ENCODE data around the gene SLC9A8. TPM values are rescaled to one million over a fixed set of nuclear protein-coding genes. Genes with fewer than 3 reads are reported as not detected.

The SLC9A8 gene
- total and polyA plus RNA-seq, 4 donors: 7.8 to 21.1 (median 14.4) TPM

DNA sequence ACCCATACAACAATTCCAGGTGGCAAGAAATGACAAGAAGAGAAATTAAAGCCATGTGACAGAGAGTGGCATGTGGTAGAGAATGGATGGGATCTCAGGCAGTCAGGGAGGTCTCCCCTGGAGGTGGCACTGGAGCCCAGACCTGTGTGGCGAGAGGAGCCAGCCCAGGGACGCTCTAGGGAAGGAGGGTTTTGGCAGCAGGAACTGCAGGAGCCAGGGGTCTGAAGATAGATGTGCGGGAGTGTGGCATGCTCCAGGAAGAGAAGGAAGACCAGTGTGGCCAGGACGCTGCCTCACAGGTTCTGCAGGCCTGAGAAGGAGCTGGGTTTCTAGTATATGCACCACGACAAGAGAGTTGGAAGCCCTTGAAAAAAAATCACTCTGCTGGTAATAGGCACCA lies 57.6 kb downstream of the SLC9A8 start:
- no peaks in the 10 kb centered on the region for H3K27me3 ChIP-seq (ENCODE audit: control insufficient read depth in 3 of 3, insufficient read depth in 3 of 3, low read length in 2 of 3)
- DNase-seq: no peak
- H3K9me3 ChIP-seq (ENCODE audit: control insufficient read depth in 4 of 4, insufficient read depth in 3 of 4, low read length in 3 of 4): no peaks in the 10 kb centered on the region
- H3K9ac ChIP-seq (ENCODE audit: insufficient read depth in 1 of 2, low read length in 2 of 2): no peak overlapping the region
- no peak overlapping the region for H3K4me3 ChIP-seq
- peaks cover 0 to 12% (median 0%) of the 10 kb centered on the region in 5 donors for H3K4me1 ChIP-seq (ENCODE audit: control insufficient read depth in 5 of 5, insufficient read depth in 5 of 5, low read length in 5 of 5)
- TF ChIP-seq, protein P1, sequence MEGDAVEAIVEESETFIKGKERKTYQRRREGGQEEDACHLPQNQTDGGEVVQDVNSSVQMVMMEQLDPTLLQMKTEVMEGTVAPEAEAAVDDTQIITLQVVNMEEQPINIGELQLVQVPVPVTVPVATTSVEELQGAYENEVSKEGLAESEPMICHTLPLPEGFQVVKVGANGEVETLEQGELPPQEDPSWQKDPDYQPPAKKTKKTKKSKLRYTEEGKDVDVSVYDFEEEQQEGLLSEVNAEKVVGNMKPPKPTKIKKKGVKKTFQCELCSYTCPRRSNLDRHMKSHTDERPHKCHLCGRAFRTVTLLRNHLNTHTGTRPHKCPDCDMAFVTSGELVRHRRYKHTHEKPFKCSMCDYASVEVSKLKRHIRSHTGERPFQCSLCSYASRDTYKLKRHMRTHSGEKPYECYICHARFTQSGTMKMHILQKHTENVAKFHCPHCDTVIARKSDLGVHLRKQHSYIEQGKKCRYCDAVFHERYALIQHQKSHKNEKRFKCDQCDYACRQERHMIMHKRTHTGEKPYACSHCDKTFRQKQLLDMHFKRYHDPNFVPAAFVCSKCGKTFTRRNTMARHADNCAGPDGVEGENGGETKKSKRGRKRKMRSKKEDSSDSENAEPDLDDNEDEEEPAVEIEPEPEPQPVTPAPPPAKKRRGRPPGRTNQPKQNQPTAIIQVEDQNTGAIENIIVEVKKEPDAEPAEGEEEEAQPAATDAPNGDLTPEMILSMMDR (IDR thresholded peaks at IDR 0.05; ENCODE audit: control extremely low read depth, extremely low read depth): no peak
- peaks cover 12 to 24% (median 21%) of the 10 kb centered on the region in 4 donors for H3K36me3 ChIP-seq (ENCODE audit: control insufficient read depth in 4 of 4, insufficient read depth in 4 of 4, low read length in 4 of 4)
- H3K27ac ChIP-seq (ENCODE audit: low read depth in 1 of 2, low read length in 1 of 2): no peak overlapping the region
- no peak for ATAC-seq (ENCODE audit: insufficient read depth, low FRiP score)
- WGBS, 2 donors: 93% methylated on average over 5 of the region's 5 CpGs

DNA sequence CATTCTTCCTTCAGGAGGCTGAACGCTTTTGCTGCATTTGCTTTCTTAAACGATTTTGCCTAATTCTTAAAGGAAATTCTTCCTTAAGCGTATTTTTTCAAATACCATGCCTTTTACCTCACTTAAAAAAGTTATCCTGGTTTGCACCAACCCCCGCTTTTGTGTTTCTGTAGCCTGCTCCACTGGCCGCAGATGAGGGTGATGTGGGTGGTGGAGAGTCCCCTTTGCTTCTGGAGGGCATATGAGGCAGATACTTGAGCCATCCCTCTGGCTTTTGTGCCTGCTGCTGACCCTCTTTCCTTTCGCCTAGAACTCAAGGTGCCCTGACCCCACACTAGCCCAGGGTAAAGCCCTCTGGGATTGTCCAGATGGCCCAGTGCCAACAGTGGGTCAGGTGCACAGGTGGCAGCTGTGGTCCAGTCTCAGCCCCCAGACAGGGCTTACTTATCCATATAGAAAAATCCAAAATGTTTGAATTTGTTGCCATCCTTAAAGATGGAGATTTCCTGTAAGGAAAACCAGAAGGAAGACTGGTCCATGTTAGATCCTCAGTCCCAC lies 58.8 kb downstream of the SLC9A8 start:
- ATAC-seq (ENCODE audit: insufficient read depth, low FRiP score): no peak

DNA sequence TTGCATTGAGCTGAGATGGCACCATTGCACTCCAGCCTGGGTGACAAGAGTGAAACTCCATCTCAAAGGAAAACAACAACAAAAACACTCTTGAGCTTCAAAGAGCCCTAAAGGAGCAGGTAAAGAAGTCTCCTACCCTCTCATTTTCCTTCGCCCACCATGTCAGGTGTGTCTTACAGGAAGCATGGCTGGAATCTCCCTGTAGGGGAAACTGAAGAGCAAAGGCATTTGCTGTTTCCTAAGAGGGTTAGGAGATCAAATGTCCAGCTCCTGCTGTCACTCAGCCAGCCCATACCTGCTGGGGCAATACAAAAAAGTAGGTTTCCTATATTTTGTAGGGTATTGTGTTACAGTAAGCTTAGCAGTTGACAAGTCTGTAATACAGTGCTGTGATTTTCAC lies 59.4 kb downstream of the SLC9A8 start:
- Histone ChIP-seq H3K27me3 (ENCODE audit: control insufficient read depth in 3 of 3, insufficient read depth in 3 of 3, low read length in 2 of 3) (no peaks in the 10 kb centered on the region), H3K27ac (ENCODE audit: low read depth in 1 of 2, low read length in 1 of 2) (no peak overlapping the region), H3K9ac (ENCODE audit: insufficient read depth in 1 of 2, low read length in 2 of 2) (no peak overlapping the region), H3K4me1 (ENCODE audit: control insufficient read depth in 5 of 5, insufficient read depth in 5 of 5, low read length in 5 of 5) (peaks cover 0 to 29% (median 0%) of the 10 kb centered on the region in 5 donors), H3K4me3 (no peak overlapping the region), H3K36me3 (ENCODE audit: control insufficient read depth in 4 of 4, insufficient read depth in 4 of 4, low read length in 4 of 4) (peaks cover 5 to 22% (median 12%) of the 10 kb centered on the region in 4 donors), H3K9me3 (ENCODE audit: control insufficient read depth in 4 of 4, insufficient read depth in 3 of 4, low read length in 3 of 4) (no peaks in the 10 kb centered on the region)
- 89 to 100% methylated on average over 1 of the region's 1 CpG for WGBS, 2 donors
- no peak for ATAC-seq (ENCODE audit: insufficient read depth, low FRiP score)
- DNase-seq: no peak
- TF ChIP-seq, protein P1 (IDR thresholded peaks at IDR 0.05; ENCODE audit: control extremely low read depth, extremely low read depth): no peak

More for the DNA sequence above, 58.8 kb downstream of the SLC9A8 start:
- Histone ChIP-seq H3K4me3 (no peak overlapping the region), H3K9me3 (ENCODE audit: control insufficient read depth in 4 of 4, insufficient read depth in 3 of 4, low read length in 3 of 4) (no peaks in the 10 kb centered on the region), H3K9ac (ENCODE audit: insufficient read depth in 1 of 2, low read length in 2 of 2) (no peak overlapping the region), H3K27ac (ENCODE audit: low read depth in 1 of 2, low read length in 1 of 2) (no peak overlapping the region), H3K27me3 (ENCODE audit: control insufficient read depth in 3 of 3, insufficient read depth in 3 of 3, low read length in 2 of 3) (no peaks in the 10 kb centered on the region), H3K36me3 (ENCODE audit: control insufficient read depth in 4 of 4, insufficient read depth in 4 of 4, low read length in 4 of 4) (peaks cover 7 to 22% (median 12%) of the 10 kb centered on the region in 4 donors), H3K4me1 (ENCODE audit: control insufficient read depth in 5 of 5, insufficient read depth in 5 of 5, low read length in 5 of 5) (peaks cover 0 to 23% (median 0%) of the 10 kb centered on the region in 5 donors)
- DNase-seq: no peak
- TF ChIP-seq, protein P1 (IDR thresholded peaks at IDR 0.05; ENCODE audit: control extremely low read depth, extremely low read depth): no peak
- 97 to 98% methylated on average over 6 of the region's 6 CpGs for WGBS, 2 donors

DNA sequence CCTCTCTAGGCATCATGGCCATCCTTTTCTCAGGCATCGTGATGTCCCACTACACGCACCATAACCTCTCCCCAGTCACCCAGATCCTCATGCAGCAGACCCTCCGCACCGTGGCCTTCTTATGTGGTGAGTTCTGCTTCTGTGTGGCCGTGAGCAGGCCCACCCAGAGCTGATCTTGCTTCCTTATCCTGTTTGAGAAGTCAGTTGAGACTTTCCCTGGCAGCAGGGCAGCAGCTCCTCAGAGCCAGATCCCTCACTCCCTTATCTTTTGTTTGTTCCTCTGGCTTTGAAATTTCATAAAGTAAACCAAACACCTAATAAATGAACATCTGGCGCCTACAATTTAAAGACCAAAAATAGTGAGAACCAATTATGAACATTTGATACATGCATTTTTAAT lies 62.1 kb downstream of the SLC9A8 start:
- peaks cover 0 to 15% (median 3%) of the 10 kb centered on the region in 4 donors for H3K36me3 ChIP-seq (ENCODE audit: control insufficient read depth in 4 of 4, insufficient read depth in 4 of 4, low read length in 4 of 4)
- no peaks in the 10 kb centered on the region for H3K27me3 ChIP-seq (ENCODE audit: control insufficient read depth in 3 of 3, insufficient read depth in 3 of 3, low read length in 2 of 3)
- peak; percentile 86 to 95 (median 95) for DNase-seq
- TF ChIP-seq, protein P1 (IDR thresholded peaks at IDR 0.05; ENCODE audit: control extremely low read depth, extremely low read depth): no peak
- H3K27ac ChIP-seq (ENCODE audit: low read depth in 1 of 2, low read length in 1 of 2): no peak overlapping the region
- no peaks in the 10 kb centered on the region for H3K9me3 ChIP-seq (ENCODE audit: control insufficient read depth in 4 of 4, insufficient read depth in 3 of 4, low read length in 3 of 4)
- H3K9ac ChIP-seq (ENCODE audit: insufficient read depth in 1 of 2, low read length in 2 of 2): no peak overlapping the region
- no peak for ATAC-seq (ENCODE audit: insufficient read depth, low FRiP score)
- H3K4me3 ChIP-seq: no peak overlapping the region
- 66 to 82% methylated on average over 6 of the region's 6 CpGs for WGBS, 2 donors
- H3K4me1 ChIP-seq (ENCODE audit: control insufficient read depth in 5 of 5, insufficient read depth in 5 of 5, low read length in 5 of 5): peaks cover 0 to 32% (median 0%) of the 10 kb centered on the region in 5 donors
